PFSK-1 (cell line): ENCODE results near the gene ASIC2.

Experiments used
- SIN3A ChIP-seq: IDR thresholded peaks from 2 replicates; pipeline ENCODE4 v1.6.1; 2012; ENCODE audit warnings: mild to moderate bottlenecking, low read length, moderate library complexity, borderline replicate concordance; ENCODE audit not compliant: insufficient read depth
- TAF1 ChIP-seq: IDR thresholded peaks from 2 replicates; pipeline ENCODE4 v1.6.1; 2012; ENCODE audit warnings: low read length, control low read depth, borderline replicate concordance; ENCODE audit not compliant: insufficient read depth

GRCh38 chr17:33335491-33336173 lies 42.5 kb upstream of the ASIC2 start:
- TF ChIP-seq TAF1: no peak
- no peak for TF ChIP-seq SIN3A
